ENCODE results near the gene ACTA2. TPM values are rescaled to one million over a fixed set of nuclear protein-coding genes. Genes with fewer than 3 reads are reported as not detected.

ACTA2 gene
- total and polyA plus RNA-seq, 7 donors: 39.6 to 73.1 (median 56.6) TPM

DNA sequence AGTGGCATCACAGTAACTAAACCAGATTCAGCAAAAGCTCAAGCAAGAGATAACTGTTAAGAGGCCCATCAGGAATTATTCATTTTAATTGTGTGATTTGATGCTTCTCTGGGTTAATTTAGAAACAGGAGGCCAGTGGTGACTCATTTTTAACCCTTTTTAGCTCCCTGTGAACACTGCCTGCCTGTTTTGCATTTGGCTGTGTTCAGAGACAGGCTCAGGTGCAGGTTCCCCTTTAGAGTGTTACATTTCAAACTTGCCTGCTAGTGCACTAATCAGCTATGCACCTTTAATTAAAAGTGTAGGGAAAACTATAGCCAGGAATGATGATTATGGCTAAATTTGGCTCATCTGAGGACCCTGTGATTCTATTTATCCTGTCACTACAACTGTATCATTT lies 66.0 kb downstream of the ACTA2 start:
- intact Hi-C loops (cut with DNase I): loop anchor here in 1 of 2 donors (5.0 kb wide), 1 partner anchor 41 kb away; no protein-coding TSS in a partner anchor
- Histone ChIP-seq H3K4me1 (peaks cover 7% of the 10 kb centered on the region), H3K4me3 (no peak overlapping the region), H3K27me3 (ENCODE audit: insufficient read depth in 3 of 3, low read length in 2 of 3) (peaks cover 0 to 9% (median 0%) of the 10 kb centered on the region in 3 donors), H3K27ac (no peak overlapping the region), H3K36me3 (ENCODE audit: insufficient read depth in 1 of 2, low read depth in 1 of 2) (no peaks in the 10 kb centered on the region), H3K9me3 (no peaks in the 10 kb centered on the region)
- ATAC-seq (no peak), DNase-seq (no peak)
- TF ChIP-seq, protein P1, sequence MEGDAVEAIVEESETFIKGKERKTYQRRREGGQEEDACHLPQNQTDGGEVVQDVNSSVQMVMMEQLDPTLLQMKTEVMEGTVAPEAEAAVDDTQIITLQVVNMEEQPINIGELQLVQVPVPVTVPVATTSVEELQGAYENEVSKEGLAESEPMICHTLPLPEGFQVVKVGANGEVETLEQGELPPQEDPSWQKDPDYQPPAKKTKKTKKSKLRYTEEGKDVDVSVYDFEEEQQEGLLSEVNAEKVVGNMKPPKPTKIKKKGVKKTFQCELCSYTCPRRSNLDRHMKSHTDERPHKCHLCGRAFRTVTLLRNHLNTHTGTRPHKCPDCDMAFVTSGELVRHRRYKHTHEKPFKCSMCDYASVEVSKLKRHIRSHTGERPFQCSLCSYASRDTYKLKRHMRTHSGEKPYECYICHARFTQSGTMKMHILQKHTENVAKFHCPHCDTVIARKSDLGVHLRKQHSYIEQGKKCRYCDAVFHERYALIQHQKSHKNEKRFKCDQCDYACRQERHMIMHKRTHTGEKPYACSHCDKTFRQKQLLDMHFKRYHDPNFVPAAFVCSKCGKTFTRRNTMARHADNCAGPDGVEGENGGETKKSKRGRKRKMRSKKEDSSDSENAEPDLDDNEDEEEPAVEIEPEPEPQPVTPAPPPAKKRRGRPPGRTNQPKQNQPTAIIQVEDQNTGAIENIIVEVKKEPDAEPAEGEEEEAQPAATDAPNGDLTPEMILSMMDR (IDR thresholded peaks at IDR 0.05): no peak

Other genes with a start within 250 kb of the ACTA2 start
- gene LIPK, start 246.5 kb downstream of the ACTA2 start, total RNA-seq: not detected
- not detected for gene LIPK, start 246.5 kb downstream of the ACTA2 start, polyA plus RNA-seq
- gene LIPN, start 192.8 kb downstream of the ACTA2 start, total RNA-seq: not detected
- gene LIPN, start 192.8 kb downstream of the ACTA2 start, polyA plus RNA-seq: not detected
- not detected for gene LIPM, start 150.0 kb downstream of the ACTA2 start, total RNA-seq
- not detected for gene LIPM, start 150.0 kb downstream of the ACTA2 start, polyA plus RNA-seq
- not detected for gene ANKRD22, start 100.9 kb downstream of the ACTA2 start, total RNA-seq
- under 1 TPM in 2 of 3 donors, not detected in 1; 0.01 to 0.05 TPM for gene ANKRD22, start 100.9 kb downstream of the ACTA2 start, polyA plus RNA-seq
- gene STAMBPL1, start 72.5 kb downstream of the ACTA2 start, total RNA-seq: 1 to 10 TPM in 3 of 4 donors, under 1 TPM in 1; 0.90 to 1.4 (median 1.0) TPM
- gene STAMBPL1, start 72.5 kb downstream of the ACTA2 start, polyA plus RNA-seq: under 1 TPM; 0.23 to 0.92 (median 0.51) TPM
- 1 to 10 TPM; 1.6 to 3.8 (median 2.6) TPM for gene FAS, start 38.0 kb upstream of the ACTA2 start, total RNA-seq
- 1 to 10 TPM; 1.1 to 3.8 (median 1.4) TPM for gene FAS, start 38.0 kb upstream of the ACTA2 start, polyA plus RNA-seq